ENCODE measurements around the gene ZFAND2B. TPM values are rescaled to one million over a fixed set of nuclear protein-coding genes. Genes with fewer than 3 reads are reported as not detected.

Gene ZFAND2B
- total and polyA plus RNA-seq, 10 donors: 39.4 to 77.7 (median 52.4) TPM

DNA sequence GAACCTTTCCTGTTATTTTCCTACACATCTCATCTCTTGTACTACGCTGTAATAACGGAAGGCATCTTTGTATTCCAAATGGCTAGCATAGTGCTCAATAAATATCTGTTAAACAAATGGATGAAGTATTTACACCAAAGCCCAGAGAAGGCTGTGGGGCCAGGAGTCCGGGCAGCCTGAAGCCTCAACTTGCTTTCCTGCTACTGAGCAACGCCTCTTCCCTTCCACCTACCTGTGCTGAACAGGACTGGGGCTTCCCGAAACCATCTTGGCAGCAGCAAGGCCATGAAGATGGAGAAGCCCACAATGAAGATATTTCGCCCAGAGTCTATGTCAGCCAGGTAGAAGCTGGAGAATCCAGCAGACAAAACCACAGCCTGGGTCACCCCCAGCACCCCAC, 43.4 kb upstream of the ZFAND2B start:
- DNase-seq: no peak
- Histone ChIP-seq H3K27ac (no peak overlapping the region), H3K4me1 (peaks cover 7 to 25% (median 14%) of the 10 kb centered on the region in 6 donors), H3K36me3 (peaks cover 0 to 20% (median 0%) of the 10 kb centered on the region in 6 donors), H3K27me3 (replicated peaks in 1 of 7) (no peaks in the 10 kb centered on the region), H3K9me3 (no peaks in the 10 kb centered on the region), H3K4me3 (no peak overlapping the region)
- WGBS, 5 donors: 93 to 96% (median 93%) methylated on average over 6 of the region's 6 CpGs
- intact Hi-C loops (cut with DNase I; ENCODE audit: low total_unique reads): loop anchor here (5.0 kb wide), 1 partner anchor 129 kb away; no protein-coding TSS in a partner anchor
- TF ChIP-seq POLR2AphosphoS5 (IDR thresholded peaks at IDR 0.05) (no peak), POLR2A (IDR thresholded peaks at IDR 0.05) (no peak)
- TF ChIP-seq, protein P1, sequence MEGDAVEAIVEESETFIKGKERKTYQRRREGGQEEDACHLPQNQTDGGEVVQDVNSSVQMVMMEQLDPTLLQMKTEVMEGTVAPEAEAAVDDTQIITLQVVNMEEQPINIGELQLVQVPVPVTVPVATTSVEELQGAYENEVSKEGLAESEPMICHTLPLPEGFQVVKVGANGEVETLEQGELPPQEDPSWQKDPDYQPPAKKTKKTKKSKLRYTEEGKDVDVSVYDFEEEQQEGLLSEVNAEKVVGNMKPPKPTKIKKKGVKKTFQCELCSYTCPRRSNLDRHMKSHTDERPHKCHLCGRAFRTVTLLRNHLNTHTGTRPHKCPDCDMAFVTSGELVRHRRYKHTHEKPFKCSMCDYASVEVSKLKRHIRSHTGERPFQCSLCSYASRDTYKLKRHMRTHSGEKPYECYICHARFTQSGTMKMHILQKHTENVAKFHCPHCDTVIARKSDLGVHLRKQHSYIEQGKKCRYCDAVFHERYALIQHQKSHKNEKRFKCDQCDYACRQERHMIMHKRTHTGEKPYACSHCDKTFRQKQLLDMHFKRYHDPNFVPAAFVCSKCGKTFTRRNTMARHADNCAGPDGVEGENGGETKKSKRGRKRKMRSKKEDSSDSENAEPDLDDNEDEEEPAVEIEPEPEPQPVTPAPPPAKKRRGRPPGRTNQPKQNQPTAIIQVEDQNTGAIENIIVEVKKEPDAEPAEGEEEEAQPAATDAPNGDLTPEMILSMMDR (IDR thresholded peaks at IDR 0.05 in 8 of 11, conservative IDR thresholded peaks at IDR 0.05 in 3 of 11): no peak

DNA sequence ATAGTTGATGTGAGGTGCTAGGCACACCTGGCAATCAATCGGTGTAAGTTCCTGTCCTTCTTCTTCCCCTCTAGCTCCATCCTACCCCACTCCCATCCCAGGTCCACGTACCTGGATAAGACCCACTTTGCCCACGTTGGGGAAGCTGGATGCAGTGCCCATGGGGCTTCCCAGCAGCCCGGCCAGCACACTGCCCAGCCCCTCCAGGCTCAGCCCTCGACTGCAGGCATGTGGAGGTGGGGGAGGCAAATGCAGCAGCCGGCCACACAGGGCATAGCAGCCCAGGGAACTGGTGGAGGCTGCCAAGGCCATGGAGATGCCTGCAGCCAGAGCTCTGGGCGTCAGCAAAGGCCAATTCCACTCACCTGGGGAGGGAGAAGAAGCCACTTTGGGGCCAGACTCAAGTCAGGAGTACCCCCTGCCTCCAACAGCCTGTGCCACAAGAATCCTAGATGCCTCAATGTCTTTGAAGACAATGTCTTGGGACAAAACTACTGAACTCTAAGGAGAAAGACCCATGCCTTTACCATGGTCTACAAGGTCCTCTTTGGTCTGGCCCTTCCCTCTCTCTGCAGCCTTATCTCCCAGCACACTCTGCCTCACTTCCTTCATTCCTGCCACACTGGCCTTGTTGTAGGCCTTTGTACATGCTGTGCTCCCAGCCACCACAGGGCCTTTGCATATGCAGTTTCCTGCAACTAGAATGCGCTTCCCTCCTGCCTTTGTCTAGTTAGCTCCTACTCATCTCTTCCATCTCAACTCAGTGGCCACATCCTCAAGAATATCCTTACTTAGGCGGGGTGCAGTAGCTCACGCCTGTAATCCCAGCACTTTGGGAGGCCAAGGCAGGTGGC, 41.3 kb upstream of the ZFAND2B start:
- intact Hi-C loops (cut with DNase I; ENCODE audit: low total_unique reads): no loop called here
- H3K9me3 ChIP-seq: no peaks in the 10 kb centered on the region
- H3K27ac ChIP-seq: no peak overlapping the region
- H3K4me1 ChIP-seq: peaks cover 0 to 24% (median 8%) of the 10 kb centered on the region in 6 donors
- H3K4me3 ChIP-seq: no peak overlapping the region
- peaks cover 0 to 17% (median 0%) of the 10 kb centered on the region in 6 donors for H3K36me3 ChIP-seq
- TF ChIP-seq POLR2A (IDR thresholded peaks at IDR 0.05): no peak
- TF ChIP-seq, protein P1 (IDR thresholded peaks at IDR 0.05 in 8 of 11, conservative IDR thresholded peaks at IDR 0.05 in 3 of 11): no peak
- TF ChIP-seq POLR2AphosphoS5 (IDR thresholded peaks at IDR 0.05): no peak
- no peak for DNase-seq
- no peaks in the 10 kb centered on the region for H3K27me3 ChIP-seq (replicated peaks in 1 of 7)
- WGBS, 5 donors: 88 to 93% (median 91%) methylated on average over 7 to 10 of the region's 10 CpGs

DNA sequence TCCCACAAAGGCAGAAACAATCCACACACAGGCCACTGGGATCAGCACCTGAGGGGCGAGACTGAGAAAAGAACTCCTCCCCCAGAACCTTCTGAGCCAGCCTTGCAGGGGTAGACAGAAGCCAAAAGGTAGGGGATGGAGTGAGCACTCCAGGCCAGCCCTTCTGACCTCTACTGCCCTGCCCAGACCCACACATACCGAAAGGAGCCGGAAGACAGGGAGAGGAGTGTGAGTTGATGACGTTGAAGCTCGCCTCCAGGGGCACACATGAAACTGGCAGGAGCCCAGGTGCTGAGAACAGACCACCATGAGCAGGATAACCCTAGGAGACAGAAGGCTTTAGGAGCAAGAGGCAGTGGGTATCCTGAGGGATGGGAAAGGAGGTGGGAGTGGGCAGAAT, 38.6 kb upstream of the ZFAND2B start:
- Histone ChIP-seq H3K27ac (no peak overlapping the region), H3K4me3 (no peak overlapping the region), H3K4me1 (peaks cover 5 to 37% (median 12%) of the 10 kb centered on the region in 6 donors), H3K36me3 (peaks cover 0 to 37% (median 14%) of the 10 kb centered on the region in 6 donors), H3K9me3 (no peaks in the 10 kb centered on the region), H3K27me3 (replicated peaks in 1 of 7) (no peaks in the 10 kb centered on the region)
- no peak for DNase-seq
- 72 to 78% (median 76%) methylated on average over 5 of the region's 5 CpGs for WGBS, 5 donors
- TF ChIP-seq POLR2AphosphoS5 (IDR thresholded peaks at IDR 0.05) (no peak), POLR2A (IDR thresholded peaks at IDR 0.05) (no peak)
- TF ChIP-seq, protein P1 (IDR thresholded peaks at IDR 0.05 in 8 of 11, conservative IDR thresholded peaks at IDR 0.05 in 3 of 11): no peak
- intact Hi-C loops (cut with DNase I; ENCODE audit: low total_unique reads): no loop called here

DNA sequence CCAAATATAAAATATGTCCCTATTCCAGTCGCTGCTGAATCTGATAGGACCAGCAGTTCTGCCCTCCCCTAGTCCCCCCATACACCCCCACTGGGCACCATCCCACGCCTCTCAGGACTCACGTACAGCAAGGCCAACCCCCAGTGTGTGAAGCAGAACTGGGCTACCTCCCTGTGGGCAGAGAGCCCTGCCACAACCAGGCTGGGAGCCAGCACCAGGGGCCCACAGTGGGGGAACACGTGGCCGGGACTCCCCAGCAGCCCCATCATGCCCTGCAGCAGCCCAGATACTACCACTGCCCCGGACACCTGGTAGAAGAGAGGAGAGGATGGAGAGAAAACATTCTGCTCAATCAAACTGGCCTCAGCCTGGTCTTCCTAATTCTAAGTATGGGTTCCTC, 38.1 kb upstream of the ZFAND2B start:
- H3K4me1 ChIP-seq: peaks cover 5 to 42% (median 12%) of the 10 kb centered on the region in 6 donors
- no peak overlapping the region for H3K27ac ChIP-seq
- H3K4me3 ChIP-seq: no peak overlapping the region
- no peaks in the 10 kb centered on the region for H3K27me3 ChIP-seq (replicated peaks in 1 of 7)
- intact Hi-C loops (cut with DNase I; ENCODE audit: low total_unique reads): no loop called here
- no peak for DNase-seq
- 24 to 50% (median 25%) methylated on average over 6 of the region's 6 CpGs for WGBS, 5 donors
- H3K36me3 ChIP-seq: peaks cover 0 to 43% (median 19%) of the 10 kb centered on the region in 6 donors
- H3K9me3 ChIP-seq: no peaks in the 10 kb centered on the region
- TF ChIP-seq, protein P1 (IDR thresholded peaks at IDR 0.05 in 8 of 11, conservative IDR thresholded peaks at IDR 0.05 in 3 of 11): no peak
- TF ChIP-seq POLR2A (IDR thresholded peaks at IDR 0.05): no peak

Measured in spleen (tissue), 11 donors.